HEK293 (cell line): Measurements from ENCODE around the gene CELF4.

Source experiments
- GLI4 ChIP-seq: fragments of 450-650 bp; formaldehyde crosslinking; IDR thresholded peaks from 2 replicates; pipeline ENCODE4 v1.5.1; 2016; ENCODE audit warnings: missing biosample characterization, missing genetic modification characterization
- ZBTB7A ChIP-seq: fragments of 450-650 bp; formaldehyde crosslinking; IDR thresholded peaks from 2 replicates; pipeline ENCODE4 v1.5.1; 2016; ENCODE audit warnings: low read depth, missing biosample characterization, missing genetic modification characterization
- ZNF146 ChIP-seq: fragments of 450-650 bp; formaldehyde crosslinking; IDR thresholded peaks from 2 replicates; pipeline ENCODE4 v1.5.1; 2016; ENCODE audit warnings: missing biosample characterization, missing genetic modification characterization
- ZNF155 ChIP-seq: fragments of 450-650 bp; formaldehyde crosslinking; IDR thresholded peaks from 2 replicates; pipeline ENCODE4 v1.5.1; 2016; ENCODE audit warnings: missing biosample characterization, missing genetic modification characterization
- ZNF639 ChIP-seq: fragments of 450-650 bp; formaldehyde crosslinking; IDR thresholded peaks from 2 replicates; pipeline ENCODE4 v1.5.1; 2016; ENCODE audit warnings: missing biosample characterization, missing genetic modification characterization
- TF ChIP-seq, protein P1 (sequence below): fragments of 450-650 bp; formaldehyde crosslinking; IDR thresholded peaks from 2 replicates; pipeline ENCODE4 v1.5.1; 2016; ENCODE audit warnings: missing biosample characterization, missing genetic modification characterization

- TF ChIP-seq, protein P1, sequence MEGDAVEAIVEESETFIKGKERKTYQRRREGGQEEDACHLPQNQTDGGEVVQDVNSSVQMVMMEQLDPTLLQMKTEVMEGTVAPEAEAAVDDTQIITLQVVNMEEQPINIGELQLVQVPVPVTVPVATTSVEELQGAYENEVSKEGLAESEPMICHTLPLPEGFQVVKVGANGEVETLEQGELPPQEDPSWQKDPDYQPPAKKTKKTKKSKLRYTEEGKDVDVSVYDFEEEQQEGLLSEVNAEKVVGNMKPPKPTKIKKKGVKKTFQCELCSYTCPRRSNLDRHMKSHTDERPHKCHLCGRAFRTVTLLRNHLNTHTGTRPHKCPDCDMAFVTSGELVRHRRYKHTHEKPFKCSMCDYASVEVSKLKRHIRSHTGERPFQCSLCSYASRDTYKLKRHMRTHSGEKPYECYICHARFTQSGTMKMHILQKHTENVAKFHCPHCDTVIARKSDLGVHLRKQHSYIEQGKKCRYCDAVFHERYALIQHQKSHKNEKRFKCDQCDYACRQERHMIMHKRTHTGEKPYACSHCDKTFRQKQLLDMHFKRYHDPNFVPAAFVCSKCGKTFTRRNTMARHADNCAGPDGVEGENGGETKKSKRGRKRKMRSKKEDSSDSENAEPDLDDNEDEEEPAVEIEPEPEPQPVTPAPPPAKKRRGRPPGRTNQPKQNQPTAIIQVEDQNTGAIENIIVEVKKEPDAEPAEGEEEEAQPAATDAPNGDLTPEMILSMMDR (tag by site-specific recombination), result no peak
- TF ChIP-seq ZNF639 (no peak), ZBTB7A (no peak), ZNF155 (no peak), ZNF146 (tag by site-specific recombination) (no peak), GLI4 (tag by site-specific recombination) (no peak)
Observed at GRCh38 chr18:37489998-37490397, 75.6 kb downstream of the CELF4 start.
